GM20000 (cell line): Measurements from ENCODE around the gene RRP8.

Experiments
- DNase-seq: peaks from one replicate; pipeline ENCODE4 v3.0.0; 2012; ENCODE audit warnings: low spot score
- CTCF ChIP-seq: IDR thresholded peaks from 2 replicates; pipeline ENCODE4 v1.5.1; 2012; ENCODE audit warnings: mild to moderate bottlenecking, control low read depth; ENCODE audit errors: extremely low read depth, missing control alignments

The RRP8 gene

GRCh38 chr11:6609502-6610015, 6.1 kb upstream of the RRP8 start:
- no peak for TF ChIP-seq CTCF
- DNase-seq, result no peak

GRCh38 chr11:6608726-6609501, 5.5 kb upstream of the RRP8 start:
- TF ChIP-seq CTCF, result no peak
- no peak for DNase-seq

- TF ChIP-seq CTCF, result no peak
- no peak for DNase-seq
These were observed 4.6 kb upstream of the RRP8 start for GRCh38 chr11:6608011-6608410.

- no peak for TF ChIP-seq CTCF
- DNase-seq, result no peak
These were observed 3.9 kb upstream of the RRP8 start for GRCh38 chr11:6607190-6607795.

- peak; percentile 88 for DNase-seq
These were observed 3.2 kb upstream of the RRP8 start for GRCh38 chr11:6606471-6607189.

GRCh38 chr11:6604790-6605189, 1.4 kb upstream of the RRP8 start:
- DNase-seq, result no peak
- TF ChIP-seq CTCF, result no peak

More at GRCh38 chr11:6606471-6607189, 3.2 kb upstream of the RRP8 start:
- TF ChIP-seq CTCF, result no peak
